ENCODE results near the gene PLEKHG7.
"Not testable (repeated sequence)": the region's sequence is repeated elsewhere in the genome, so short reads cannot be mapped to it uniquely, and the experiment has no call there.

Gene PLEKHG7, protein sequence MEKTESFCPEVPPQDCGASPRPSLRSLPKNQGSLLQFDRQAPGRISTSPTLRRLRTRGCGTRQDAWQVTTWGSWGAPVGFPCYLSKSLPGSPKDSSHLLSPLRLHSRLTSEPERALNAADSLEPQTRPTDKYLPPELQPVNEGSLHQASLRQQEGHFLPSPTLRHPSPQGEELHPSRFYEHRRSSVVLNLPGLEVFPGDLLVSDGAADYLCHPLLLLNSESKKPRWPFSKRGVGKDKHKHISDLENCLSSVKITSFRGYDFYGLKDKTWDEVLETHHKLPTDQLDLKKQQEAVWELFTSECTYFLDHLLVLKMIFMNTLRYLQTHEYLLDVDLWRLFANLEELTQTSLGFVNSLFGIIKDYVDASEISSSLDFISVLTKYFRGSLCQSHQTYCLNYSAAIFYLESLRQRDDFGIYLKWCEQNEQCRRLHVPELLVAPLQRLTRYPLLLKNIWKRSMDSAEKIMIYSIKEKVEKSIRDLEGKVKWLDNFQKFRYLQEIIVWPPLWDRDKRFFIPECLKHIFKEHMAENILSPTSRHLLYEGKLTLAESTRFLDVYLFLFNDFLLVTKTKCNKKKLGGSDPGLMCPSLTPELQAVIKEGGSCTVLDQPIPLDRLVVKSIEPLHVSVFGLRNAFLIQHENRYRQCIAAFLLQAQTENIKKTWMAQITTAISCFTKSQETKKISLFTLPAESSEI

DNA sequence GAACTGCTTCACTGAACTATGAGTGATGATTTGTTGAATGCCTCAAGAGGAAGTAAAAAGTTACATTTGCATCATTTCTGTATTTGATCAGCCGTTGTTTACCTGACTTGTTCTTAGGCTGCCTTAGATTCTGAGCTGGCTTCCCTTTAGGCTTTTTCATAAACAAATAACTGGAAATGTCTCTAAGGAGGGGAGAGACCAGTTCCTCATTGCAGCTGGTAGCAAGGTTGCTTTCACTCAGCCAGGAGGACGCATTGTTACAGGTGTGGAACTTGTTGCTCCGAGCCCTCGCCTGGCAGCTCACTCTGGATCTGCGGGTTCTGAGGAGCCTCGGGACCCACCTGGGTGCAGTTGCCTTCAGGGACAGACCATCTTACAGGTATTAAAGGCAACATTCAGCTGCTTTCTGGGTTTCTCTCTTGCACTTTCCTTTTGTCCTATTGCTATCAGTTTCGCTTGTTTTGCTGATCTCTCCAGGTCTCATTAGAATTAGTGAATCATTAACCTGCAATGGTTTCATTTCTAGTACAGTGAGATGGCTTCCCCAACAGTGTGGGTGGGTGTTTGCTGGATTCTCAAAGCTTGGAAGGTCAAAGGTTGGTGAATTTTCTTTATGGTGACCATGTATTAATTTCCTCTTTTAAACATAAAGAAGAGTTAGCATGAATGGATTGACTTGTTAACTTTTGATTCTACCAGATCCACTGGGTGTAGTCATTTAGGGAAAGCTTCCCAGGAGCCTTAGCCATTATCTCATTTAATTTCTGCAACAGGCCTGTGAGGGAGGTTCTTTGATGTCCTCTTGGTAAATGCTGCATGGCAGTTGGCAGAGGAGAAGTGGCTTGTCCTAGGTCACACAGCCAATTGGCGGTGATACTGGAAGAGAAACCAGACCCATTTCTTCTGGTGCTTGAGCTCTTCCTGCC lies at the start of gene PLEKHG7:
PLEKHG7 (plus strand) TSS at position 236 of the 926 bp plus-strand sequence. CDS start 3,643 bp downstream, outside the sequence.
- DNase-seq: peak; percentile 19

DNA sequence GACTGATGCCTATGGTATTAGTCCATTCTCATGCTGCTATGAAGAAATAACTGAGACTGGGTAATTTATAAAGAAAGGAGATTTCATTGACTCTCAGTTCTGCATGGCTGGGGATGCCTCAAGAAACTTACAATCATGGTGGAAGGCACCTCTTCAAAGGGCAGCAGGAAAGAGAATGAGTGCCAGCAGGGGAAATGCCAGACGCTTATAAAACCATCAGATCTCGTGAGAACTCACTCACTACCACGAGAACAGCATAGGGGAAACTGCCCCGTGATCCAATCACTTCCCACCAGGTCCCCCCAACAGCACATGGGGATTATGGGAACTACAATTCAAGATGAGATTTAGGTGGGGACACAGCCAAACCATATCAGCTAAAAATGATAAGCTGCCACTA lies 48.5 kb upstream of the PLEKHG7 start:
- DNase-seq: not testable (repeated sequence)

DNA sequence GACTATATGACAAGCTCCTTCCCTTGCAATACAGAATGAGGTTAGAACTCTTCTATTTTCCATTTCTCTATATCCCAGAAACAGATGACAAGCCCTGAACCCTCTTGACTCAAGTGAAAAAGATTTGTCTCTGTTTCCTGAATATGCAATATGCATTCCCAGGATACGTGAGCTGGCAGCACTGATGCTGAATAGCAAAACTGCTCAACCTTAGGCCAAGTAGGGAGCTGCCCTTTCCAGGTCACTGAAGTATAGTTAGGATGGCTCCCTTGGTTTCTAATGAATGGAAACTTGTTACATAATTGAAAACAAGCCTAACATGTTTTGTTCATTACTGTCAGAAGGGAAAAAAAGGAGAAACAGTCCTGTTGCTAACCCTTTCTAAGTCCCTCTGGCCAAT lies 47.9 kb upstream of the PLEKHG7 start:
- no peak for DNase-seq

DNA sequence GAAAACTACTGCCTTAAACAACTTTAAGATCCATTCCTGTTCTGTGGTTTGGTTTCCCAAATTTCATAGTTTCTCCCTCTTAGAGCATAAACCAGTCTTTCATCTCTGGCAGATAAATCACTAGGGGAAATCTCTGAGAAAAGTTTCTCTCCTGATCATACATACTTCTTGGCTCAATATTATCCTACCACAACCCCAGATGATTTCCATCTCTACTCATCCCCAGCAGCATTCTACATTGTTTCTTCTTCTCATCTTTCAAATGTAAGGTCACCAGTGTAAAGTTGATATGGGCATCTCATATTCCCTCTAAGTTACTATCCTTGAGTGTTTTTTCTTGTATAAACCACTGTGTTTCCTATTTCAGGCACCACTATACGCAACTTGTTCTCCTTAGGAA lies 45.9 kb upstream of the PLEKHG7 start:
- no peak for DNase-seq

DNA sequence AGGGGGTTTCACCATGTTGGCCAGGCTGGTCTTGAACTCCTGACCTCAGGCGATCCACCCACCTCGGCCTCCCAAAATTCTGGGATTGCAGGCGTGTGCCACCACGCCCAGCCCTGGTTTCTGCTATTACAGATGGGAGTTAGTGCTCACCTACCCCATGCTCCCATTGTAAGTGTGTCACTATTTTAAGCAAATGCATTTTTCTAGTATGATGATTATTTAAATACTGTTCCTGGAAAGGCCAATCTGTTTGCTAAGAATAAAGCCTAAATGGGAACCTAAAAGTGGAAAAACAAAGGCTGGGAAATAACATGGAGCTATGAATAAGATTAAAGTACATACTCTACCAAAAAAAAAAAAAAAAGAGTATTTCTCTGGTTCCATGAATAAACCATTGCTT lies 45.0 kb upstream of the PLEKHG7 start:
- DNase-seq: no peak

DNA sequence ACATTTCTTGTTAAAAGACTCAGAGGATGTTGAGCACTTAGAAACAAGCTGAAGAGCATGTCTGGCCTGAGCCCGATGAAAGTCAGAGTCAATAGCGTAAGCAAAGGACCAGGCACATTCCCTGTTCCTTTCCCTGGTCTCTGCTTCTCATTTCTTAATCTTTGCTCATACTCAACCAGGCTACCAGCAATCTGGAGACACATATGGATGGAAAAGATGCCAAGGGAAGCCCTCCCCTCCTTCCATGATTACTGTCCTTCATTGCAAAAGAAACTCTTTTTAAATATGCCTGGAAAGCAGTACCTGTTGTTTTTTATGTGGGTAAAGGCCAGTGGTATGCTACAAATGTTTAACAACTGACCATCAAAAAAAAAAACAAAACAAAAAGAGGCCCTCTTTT lies 44.2 kb upstream of the PLEKHG7 start:
- DNase-seq: no peak

DNA sequence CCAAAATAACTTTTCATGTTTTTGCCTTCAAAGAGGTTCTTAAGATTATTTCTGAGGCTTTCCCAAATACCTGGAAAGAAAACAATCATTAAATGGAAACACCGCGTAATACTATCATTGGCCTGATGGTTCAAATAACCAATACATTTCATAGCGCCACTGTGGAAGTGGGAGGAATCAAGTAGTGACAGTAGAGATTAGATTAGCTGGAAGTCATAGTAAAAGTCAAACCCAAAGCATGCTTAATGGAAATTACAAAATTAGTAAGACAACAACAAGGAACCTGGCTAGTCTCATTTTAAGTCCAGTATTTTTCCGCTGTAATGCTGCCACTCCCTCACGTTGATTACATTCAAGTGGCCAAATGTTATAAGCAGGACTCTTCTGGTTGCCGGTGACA lies 41.5 kb upstream of the PLEKHG7 start:
- DNase-seq: no peak

DNA sequence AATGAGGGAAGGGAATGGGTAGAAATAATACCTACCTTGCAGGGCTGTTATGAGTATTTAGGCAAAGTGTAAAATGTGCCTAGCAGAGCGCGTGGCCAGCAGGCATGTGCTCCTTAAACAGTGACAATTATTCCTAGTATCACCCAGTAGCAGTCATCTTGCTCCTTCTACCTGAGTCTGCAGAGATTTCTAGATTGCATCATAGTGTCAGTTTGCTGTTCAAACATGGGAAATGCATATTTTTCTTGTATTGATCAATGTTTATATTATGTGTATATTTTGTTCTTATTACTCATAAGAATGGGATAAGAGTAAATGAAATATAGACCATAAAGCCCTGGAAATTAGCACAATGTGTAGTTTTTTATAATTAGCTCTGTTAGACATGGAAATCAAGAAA lies 37.3 kb upstream of the PLEKHG7 start:
- DNase-seq: no peak

DNA sequence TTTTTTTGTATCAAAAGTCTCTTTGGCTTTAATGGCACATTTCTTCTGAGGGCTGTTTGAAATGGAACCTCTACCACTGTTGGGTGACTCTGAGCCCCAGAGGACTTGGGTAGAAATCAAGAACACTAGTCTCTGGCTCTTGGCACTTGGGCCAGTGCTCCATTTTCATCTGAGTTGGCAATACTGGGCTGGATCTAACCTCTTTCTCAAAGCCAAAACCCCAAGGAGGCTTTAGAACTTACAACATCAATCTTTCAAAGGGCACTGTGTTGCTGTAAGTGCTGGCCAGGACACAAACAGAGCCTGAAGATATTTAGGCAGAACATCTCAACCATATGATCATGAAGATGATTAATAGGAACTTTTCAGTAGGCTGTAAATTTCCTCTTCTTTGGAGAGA lies 34.0 kb upstream of the PLEKHG7 start:
- DNase-seq: no peak

DNA sequence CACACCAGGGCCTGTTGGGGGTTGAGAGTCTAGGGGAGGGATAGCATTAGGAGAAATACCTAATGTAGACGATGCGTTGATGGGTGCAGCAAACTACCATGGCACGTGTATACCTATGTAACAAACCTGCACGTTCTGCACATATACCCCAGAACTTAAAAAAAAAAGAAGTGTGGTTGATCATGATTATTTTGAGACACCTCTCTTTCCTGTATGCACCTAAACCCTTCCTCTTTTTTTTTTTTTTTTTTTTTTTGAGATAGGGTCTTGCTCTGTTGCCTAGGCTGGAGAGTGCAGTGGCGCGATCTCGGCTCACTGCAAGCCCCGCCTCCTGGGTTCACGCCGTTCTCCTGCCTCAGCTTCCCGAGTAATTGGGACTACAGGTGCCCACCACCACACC lies 31.3 kb upstream of the PLEKHG7 start:
- DNase-seq: not testable (repeated sequence)

DNA sequence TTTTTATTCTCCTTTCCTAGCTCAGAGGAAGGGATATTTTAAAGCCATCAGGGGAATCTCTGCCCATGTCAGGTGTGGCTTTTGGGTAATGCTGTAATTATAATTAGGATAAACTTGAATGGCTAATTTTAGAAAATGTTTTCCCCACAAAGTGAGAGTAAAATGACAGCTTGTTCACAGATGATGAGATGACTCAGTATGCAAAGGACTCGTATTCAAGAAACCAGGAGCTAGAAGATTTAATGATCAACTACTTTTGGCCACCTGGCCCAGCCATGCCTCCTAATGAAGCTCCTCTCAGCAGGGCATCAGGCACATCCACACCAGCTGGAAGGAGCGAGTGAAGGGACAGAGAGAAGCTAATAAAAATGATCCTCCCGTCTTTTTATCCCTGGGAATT lies 29.0 kb upstream of the PLEKHG7 start:
- no peak for DNase-seq

DNA sequence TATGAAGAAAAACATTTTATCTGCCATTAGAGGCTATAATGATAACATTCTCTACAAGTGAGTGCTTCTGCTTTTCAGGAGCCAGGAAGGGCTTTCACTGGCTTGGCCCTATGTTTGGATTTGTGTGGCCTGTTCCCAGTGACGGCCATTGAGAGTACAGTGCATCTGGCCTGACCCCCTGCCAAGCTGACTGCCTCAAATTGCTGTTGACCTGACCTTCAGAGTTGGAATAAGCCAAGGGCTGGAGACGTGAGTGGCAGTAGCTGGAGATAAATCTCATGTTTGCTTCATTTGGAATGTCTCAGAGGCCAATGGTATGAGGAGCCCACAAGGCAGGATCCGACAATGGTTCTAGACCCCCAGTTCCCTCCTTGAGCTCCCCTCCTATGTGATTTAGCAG lies 28.3 kb upstream of the PLEKHG7 start:
- DNase-seq: no peak

DNA sequence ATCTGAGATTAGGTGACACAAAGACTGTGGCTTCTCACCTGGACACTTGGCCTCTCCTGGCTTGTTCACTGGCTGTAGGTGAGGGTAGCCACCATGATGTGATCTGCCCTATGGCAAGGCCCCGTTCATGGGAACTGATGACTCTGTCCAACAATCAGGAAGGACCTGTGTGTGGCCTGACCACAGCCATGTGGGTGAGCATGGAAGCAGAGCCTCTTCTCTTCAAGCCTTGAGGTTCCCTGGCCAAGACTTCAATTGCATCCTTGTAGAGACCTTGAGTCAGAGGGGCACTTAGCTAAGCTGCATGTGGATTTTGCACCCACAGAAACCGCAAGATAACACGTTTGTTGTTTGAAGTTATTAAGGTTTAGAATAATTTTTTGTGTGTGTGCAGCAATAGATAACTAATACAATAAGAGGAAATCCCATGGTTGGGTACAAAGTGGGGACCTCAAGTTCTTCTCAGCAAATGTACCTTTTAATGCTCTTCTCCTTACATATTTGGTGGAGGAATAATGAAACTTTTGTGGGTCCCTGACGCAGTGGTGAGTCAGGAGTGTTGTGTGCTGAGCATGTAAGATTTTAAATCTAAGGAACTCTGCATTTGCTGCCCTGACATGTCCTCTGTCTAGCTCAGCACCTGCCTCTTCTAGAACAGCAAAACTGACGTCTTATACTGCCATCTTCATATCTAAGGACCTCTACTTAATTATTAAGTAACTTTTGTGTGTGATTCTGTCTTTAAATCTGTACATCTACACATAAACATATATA lies 27.5 kb upstream of the PLEKHG7 start:
- DNase-seq: no peak

DNA sequence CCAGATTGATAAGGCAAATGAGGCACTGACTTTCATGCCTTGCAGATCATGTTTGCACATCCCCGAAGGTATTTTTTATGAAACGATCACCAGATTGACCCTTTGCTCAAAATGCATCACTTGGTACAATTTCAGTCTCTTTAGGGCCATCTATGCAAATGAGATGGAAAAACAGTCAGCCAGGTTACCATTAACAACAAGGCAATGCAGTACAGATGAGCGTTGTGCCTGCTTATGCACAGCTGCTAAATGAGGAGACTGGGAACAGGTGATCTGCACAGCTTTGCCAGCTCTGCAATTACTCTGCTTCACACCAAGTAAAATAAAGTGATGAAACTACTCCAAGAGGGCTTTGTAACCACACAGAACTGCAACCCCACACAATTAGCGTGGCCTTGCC lies 26.1 kb upstream of the PLEKHG7 start:
- DNase-seq: no peak

DNA sequence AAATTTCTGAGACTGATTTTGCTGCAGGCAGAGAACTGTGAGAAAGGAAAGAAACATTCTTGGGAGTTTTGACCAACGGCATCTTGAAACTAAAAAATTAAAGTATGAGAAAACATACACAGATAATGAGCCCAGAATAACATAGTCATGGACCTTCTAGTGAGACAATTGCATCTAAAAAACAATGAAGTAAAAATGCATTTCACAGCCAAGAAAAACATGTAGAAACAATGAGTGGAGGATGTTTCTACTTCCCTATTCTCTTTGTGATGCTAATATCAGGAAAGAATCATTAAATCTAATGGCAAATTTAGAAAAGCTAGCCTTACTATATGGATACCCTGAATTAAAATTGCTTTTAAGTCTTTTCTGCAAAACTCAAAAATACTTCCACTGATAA lies 12.2 kb upstream of the PLEKHG7 start:
- DNase-seq: no peak

DNA sequence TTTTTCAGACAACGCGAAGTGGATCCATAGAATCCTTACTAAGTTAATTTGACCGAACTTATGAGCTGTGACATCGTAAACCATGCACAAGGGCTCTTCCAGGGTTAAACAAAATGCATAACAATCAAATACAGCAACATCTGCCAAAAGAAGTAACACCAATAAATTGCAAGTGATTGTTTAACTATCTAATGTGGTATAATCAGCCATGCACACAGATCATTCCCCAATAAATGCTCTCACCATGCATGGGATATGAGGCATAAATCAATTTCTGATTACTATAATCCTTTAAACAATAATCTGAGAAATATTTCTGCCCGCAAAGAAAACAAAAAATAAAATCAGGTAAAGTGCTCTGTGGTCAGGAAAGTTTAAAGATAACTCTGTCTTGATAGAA lies 7.7 kb upstream of the PLEKHG7 start:
- no peak for DNase-seq

DNA sequence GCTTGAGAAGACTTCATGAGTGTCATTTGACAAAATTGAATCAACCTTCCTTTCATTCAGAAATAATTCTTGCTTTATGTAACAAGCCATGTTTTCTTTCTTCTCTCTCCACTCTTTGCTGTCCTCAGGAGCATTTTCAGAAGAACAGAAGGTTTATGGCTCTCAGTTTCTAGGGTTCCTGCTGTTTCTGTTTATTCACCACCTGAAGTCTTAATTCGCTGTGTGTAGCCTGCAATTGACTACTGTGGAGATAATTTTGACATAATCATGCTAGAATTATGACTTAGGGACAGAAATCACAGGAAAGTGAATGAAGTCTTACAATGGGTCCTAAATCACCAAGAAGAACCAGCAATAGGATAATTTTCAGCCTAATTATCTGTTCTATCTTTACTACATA lies 7.2 kb upstream of the PLEKHG7 start:
- no peak for DNase-seq

DNA sequence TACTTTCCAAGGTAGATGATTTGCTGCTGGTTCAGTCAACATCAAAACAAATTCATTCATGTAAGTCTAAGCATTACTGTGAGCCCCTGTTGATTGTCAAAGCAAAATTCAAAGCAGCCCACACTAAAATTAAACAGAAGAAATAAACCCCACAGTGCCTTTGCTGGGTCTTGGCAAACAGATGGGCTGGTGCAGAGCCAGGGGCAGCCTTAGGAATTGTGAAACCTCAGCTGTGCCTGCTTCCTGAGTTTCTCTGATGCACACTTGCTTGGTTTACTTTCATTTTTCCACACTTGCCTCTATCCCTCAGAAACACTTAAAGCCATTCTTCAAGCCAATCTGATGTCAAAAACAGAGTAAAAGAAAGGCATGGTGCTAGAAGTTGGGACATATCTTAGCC lies 6.6 kb upstream of the PLEKHG7 start:
- DNase-seq: no peak

DNA sequence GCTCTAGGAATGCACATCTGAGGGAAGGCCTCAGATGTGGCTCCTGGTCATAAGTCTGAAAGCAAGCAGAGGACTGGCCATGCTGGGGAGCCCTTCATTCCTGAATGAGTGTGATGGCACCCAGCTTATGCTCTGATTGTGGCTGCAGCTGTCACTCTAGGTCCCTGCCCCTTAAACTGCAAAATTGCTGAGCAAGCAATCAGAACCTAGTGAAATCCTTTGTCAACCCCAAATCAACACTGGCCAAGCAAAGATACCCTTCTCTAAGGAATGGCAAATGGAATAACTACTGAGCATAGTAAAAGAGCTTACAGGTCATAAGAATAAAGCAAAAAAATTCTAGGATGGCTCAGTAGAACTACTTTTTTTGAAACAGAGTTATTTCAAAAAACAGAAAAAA lies 4.3 kb upstream of the PLEKHG7 start:
- no peak for DNase-seq

DNA sequence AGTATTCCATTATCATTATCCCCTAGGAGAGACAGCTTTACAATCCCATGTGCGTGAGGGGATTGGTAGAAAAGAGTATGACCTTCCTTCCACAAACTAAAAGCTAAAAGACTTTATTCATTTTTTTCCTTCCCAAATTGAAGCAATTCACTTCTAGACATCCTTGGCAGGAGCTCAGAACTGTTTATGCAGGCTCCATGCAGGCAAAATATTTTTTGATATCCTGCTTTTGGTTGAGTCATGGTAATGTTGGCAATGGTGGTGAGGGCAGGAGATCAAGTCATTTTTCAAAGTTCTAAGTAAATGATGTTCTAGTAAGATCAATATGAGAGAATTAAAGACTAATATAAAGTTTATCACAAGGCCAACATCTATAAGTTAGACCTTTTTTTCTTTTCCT lies 1.3 kb upstream of the PLEKHG7 start:
- DNase-seq: no peak

DNA sequence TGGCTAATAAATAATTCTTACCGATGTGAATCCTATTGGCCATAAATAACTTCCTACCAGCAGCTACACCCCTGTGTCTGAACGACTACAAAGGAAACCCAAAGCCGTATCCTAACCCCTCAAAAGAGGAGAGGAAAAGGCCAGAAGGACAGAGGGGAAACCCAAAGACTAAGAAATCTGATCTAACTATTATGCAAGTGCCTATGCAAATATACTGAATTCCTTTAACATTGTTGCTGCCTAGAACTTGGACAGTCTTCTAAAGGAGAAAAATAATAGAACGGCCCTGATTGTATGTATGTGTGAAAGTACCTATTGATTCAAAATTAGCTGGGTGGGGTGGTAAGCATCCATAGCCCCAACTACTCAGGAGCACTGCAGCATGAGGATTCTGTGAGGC lies 997 bp downstream of the PLEKHG7 start:
- no peak for DNase-seq

DNA sequence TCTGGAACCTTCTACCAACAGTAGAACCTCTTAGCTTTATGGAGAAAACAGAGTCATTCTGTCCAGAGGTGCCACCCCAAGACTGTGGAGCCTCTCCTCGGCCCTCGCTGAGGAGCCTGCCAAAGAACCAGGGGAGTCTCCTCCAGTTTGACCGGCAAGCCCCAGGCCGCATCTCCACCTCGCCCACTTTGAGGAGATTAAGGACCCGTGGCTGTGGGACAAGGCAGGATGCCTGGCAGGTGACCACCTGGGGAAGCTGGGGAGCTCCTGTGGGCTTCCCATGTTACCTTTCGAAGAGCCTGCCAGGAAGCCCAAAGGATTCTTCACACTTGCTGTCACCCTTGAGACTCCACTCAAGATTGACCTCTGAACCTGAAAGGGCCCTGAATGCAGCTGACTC lies 3.8 kb downstream of the PLEKHG7 start:
- no peak for DNase-seq

DNA sequence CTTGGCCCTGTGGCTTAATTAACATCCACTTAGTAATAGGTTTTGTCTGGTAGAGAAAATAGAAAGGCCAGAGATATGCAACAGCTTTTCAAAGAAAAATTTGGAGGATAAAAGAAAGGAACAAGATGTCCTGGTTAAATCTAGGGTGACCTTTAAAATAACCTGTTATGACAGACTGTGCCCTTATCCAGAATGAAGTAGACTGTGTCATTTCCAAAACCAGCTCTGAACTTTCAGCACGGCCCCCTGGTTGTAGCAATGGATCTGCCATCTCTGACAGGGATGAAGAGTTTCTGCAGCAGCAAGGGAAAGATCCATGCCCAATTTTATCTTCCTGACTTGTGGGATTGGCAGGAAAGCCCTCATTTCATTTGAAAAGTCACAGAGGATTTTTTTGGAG lies 5.1 kb downstream of the PLEKHG7 start:
- DNase-seq: no peak
